Measurements from ENCODE around the gene PDZK1. TPM values are rescaled to one million over a fixed set of nuclear protein-coding genes. Genes with fewer than 3 reads are reported as not detected.
"Not testable (repeated sequence)": the region's sequence is repeated elsewhere in the genome, so short reads cannot be mapped to it uniquely, and the experiment has no call there.

Gene PDZK1
- total RNA-seq, 1 experiment from 2014 or later: 4.2 TPM

DNA sequence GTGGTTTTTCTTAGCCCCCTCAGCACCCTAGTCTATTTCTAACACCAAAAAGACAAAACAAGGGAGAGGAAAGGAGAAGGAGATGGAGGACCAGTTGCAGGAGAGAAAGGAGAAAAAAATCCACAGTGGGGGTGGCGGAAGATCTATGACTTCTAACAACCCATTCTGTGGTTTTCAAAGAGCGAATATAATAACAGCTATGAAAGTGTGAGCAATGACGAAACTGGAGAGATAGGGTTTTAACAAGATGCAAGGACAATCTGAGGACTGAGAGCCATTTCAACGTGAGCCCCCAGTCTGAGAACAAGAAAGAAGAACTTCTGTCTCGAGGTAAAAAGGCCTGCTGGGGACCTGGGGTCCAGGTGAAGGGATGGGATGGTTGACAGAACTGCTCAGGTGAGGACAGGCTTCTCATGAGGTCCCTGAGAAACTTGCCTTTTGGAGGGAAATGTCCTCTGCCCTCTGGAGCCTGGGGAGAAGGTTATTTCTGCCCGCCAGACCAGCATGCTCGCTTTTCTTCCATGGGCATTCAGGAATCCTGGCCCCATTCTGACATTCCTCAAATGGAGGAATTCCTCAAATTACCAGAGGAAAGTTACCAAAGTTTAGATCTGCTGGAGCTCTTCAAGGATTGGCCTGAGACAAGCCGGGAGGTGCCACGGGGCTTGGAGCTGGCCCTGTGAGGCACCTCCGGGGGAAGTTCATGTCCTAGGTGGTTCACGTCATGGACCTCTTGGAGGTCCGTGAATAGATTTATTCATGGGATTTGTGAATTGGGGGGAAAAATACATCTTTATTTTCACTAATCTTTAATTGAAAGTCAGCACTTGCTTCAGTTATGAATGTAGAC, 12.3 kb upstream of the PDZK1 start, which contains the start of gene CD160:
Gene CD160 (plus strand): TSS at position 270 of the 850 bp plus-strand sequence. CDS start 8,829 bp downstream, outside the sequence.
- Histone ChIP-seq H2AFZ (ENCODE audit: low read length) (peak within 1 kb of the TSS; percentile 87), H3K4me1 (ENCODE audit: insufficient read depth, low read length) (peaks cover 12% of the 10 kb centered on the region), H3K27me3 (ENCODE audit: low read length) (no peaks in the 10 kb centered on the region), H4K20me1 (ENCODE audit: low read length) (no peaks in the 10 kb centered on the region), H3K27ac (ENCODE audit: low read length) (peak within 1 kb of the TSS; percentile 72), H3K9ac (ENCODE audit: low read length) (no peak within 1 kb of the TSS), H3K36me3 (ENCODE audit: low read depth, low read length) (no peaks in the 10 kb centered on the region), H3F3A (ENCODE audit: low read length, unreplicated experiment) (no peaks in the 10 kb centered on the region), H3K4me3 (ENCODE audit: low read length) (no peak within 1 kb of the TSS), H3K9me2 (replicated peaks; ENCODE audit: low read length) (no peaks in the 10 kb centered on the region), H3K9me3 (ENCODE audit: low read length) (no peaks in the 10 kb centered on the region), H3K4me2 (ENCODE audit: low read length) (peak within 1 kb of the TSS; percentile 83), H3K79me2 (ENCODE audit: low read length) (no peaks in the 10 kb centered on the region)
- POLR2A ChIA-PET (ENCODE audit: unreplicated experiment): no interaction called here
- CTCF ChIA-PET: no interaction called here
- DNase-seq: no peak
- intact Hi-C loops (cut with micrococcal nuclease): loop anchor here (2.0 to 10.0 kb wide), 2 partner anchors 13 to 295 kb away; partner anchors contain the start of gene PDZK1
- no TSS peak for BruUV-seq (replicated peaks)
- ATAC-seq: no peak
- TF ChIP-seq EZH2 (IDR thresholded peaks at IDR 0.05; ENCODE audit: low read length, unreplicated experiment): no peak
- TF ChIP-seq, protein P1, sequence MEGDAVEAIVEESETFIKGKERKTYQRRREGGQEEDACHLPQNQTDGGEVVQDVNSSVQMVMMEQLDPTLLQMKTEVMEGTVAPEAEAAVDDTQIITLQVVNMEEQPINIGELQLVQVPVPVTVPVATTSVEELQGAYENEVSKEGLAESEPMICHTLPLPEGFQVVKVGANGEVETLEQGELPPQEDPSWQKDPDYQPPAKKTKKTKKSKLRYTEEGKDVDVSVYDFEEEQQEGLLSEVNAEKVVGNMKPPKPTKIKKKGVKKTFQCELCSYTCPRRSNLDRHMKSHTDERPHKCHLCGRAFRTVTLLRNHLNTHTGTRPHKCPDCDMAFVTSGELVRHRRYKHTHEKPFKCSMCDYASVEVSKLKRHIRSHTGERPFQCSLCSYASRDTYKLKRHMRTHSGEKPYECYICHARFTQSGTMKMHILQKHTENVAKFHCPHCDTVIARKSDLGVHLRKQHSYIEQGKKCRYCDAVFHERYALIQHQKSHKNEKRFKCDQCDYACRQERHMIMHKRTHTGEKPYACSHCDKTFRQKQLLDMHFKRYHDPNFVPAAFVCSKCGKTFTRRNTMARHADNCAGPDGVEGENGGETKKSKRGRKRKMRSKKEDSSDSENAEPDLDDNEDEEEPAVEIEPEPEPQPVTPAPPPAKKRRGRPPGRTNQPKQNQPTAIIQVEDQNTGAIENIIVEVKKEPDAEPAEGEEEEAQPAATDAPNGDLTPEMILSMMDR (conservative IDR thresholded peaks at IDR 0.05; ENCODE audit: low read depth, low read length): no peak
- no peak for TF ChIP-seq EZH2phosphoT487 (IDR thresholded peaks at IDR 0.05; ENCODE audit: borderline replicate concordance, low read length)

DNA sequence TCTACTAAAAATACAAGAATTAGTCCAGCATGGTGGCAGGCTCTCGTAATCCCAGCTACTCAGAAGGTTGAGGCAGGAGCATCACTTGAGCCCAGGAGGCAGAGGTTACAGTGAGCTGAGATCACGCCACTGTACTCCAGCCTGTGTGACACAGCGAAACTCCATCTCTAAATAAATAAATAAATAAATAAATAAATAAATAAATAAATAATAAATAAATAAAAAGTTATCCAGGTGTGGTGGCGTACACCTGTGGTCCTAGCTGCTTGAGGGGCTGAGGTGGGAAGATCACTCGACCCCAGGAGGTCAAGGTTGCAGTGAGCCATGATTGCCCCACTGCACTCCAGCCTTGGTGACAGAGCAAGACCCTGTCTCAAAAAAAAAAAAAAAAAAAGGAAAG, 11.3 kb upstream of the PDZK1 start:
- POLR2A ChIA-PET (ENCODE audit: unreplicated experiment); H3F3A ChIP-seq (ENCODE audit: low read length, unreplicated experiment); H3K36me3 ChIP-seq (ENCODE audit: low read depth, low read length); H3K9ac ChIP-seq (ENCODE audit: low read length); intact Hi-C loops (cut with micrococcal nuclease); ATAC-seq; H2AFZ ChIP-seq (ENCODE audit: low read length); H4K20me1 ChIP-seq (ENCODE audit: low read length); BruUV-seq (replicated peaks); H3K4me2 ChIP-seq (ENCODE audit: low read length); DNase-seq; H3K9me3 ChIP-seq (ENCODE audit: low read length); H3K27me3 ChIP-seq (ENCODE audit: low read length); CTCF ChIA-PET; H3K9me2 ChIP-seq (replicated peaks; ENCODE audit: low read length); H3K27ac ChIP-seq (ENCODE audit: low read length); H3K4me3 ChIP-seq (ENCODE audit: low read length); H3K79me2 ChIP-seq (ENCODE audit: low read length): not testable (repeated sequence)
- H3K4me1 ChIP-seq (ENCODE audit: insufficient read depth, low read length): peaks cover 12% of the 10 kb centered on the region

DNA sequence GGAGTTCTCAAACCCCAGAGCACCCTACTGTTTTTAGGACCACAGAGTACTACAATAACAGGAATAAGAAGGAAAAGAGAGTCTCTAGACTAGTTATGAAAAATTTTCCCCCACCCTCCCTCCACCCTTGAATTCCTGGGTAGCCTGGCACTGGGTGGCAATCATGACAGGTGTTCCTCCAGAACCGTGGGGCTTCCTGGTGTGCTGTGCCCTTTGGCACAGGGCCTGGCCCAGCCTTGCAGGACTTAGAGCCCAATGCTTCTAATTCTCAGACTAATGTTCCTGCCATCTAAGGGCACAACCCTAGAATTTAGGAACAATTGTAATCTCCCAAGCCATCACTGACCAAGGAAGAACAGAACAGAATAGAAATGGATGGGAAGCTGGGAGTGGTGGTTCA, 10.7 kb upstream of the PDZK1 start:
- Histone ChIP-seq H3K9me3 (ENCODE audit: low read length) (no peaks in the 10 kb centered on the region), H3K9ac (ENCODE audit: low read length) (no peak overlapping the region), H4K20me1 (ENCODE audit: low read length) (no peaks in the 10 kb centered on the region), H3F3A (ENCODE audit: low read length, unreplicated experiment) (no peaks in the 10 kb centered on the region), H3K4me2 (ENCODE audit: low read length) (no peak overlapping the region), H3K79me2 (ENCODE audit: low read length) (no peaks in the 10 kb centered on the region), H3K4me1 (ENCODE audit: insufficient read depth, low read length) (peaks cover 12% of the 10 kb centered on the region), H3K9me2 (replicated peaks; ENCODE audit: low read length) (no peaks in the 10 kb centered on the region), H3K4me3 (ENCODE audit: low read length) (no peak overlapping the region), H3K27me3 (ENCODE audit: low read length) (no peaks in the 10 kb centered on the region), H3K36me3 (ENCODE audit: low read depth, low read length) (no peaks in the 10 kb centered on the region), H3K27ac (ENCODE audit: low read length) (no peak overlapping the region), H2AFZ (ENCODE audit: low read length) (no peak overlapping the region)
- ATAC-seq (no peak), DNase-seq (no peak)
- BruUV-seq (replicated peaks): no TSS peak
- POLR2A ChIA-PET (ENCODE audit: unreplicated experiment): no interaction called here
- CTCF ChIA-PET: no interaction called here
- TF ChIP-seq EZH2phosphoT487 (IDR thresholded peaks at IDR 0.05; ENCODE audit: borderline replicate concordance, low read length): no peak
- TF ChIP-seq, protein P1 (conservative IDR thresholded peaks at IDR 0.05; ENCODE audit: low read depth, low read length): no peak
- no peak for TF ChIP-seq EZH2 (IDR thresholded peaks at IDR 0.05; ENCODE audit: low read length, unreplicated experiment)
- intact Hi-C loops (cut with micrococcal nuclease): no loop called here
